Keratinocyte (primary cell): ENCODE data around the gene KRT33A. TPM values are rescaled to one million over a fixed set of nuclear protein-coding genes. Genes with fewer than 3 reads are reported as not detected.

Experiments used
- DNase-seq: peaks from one replicate; pipeline ENCODE4 v3.0.0-alpha.2; 2011; ENCODE audit warnings: low read depth, missing footprints, low spot score
- FAIRE-seq: peaks from 2 replicates; lab custom pipeline; 2011; peaks lifted over from hg19 to GRCh38; lab: Jason Lieb, UNC
- H2AFZ ChIP-seq: 2 replicates; pipeline ENCODE4 v1.6.0; 2012; ENCODE audit warnings: low read length, control low read depth, inconsistent platforms; ENCODE audit not compliant: control insufficient read depth
- H3K27ac ChIP-seq: 2 replicates; pipeline ENCODE4 v1.5.1; 2011; ENCODE audit warnings: low read length; ENCODE audit not compliant: control insufficient read depth, insufficient read depth
- H3K27me3 ChIP-seq: 3 replicates; pipeline ENCODE4 v1.6.0; 2011; ENCODE audit warnings: low read length; ENCODE audit not compliant: control insufficient read depth, insufficient read depth; ENCODE audit errors: extremely low read depth
- H3K36me3 ChIP-seq, 2 experiments: 2 replicates in 1 of 2; 3 replicates in 1 of 2; pipeline ENCODE4 v1.5.1; 2011; ENCODE audit warnings: low read length in 2 of 2, mild to moderate bottlenecking in 1 of 2; ENCODE audit not compliant: control insufficient read depth in 2 of 2, insufficient read depth in 2 of 2; ENCODE audit errors: extremely low read depth in 1 of 2
- H3K4me1 ChIP-seq: 3 replicates; pipeline ENCODE4 v1.5.1; 2011; ENCODE audit warnings: low read length; ENCODE audit not compliant: control insufficient read depth, insufficient read depth; ENCODE audit errors: extremely low read depth
- H3K4me2 ChIP-seq: 3 replicates; pipeline ENCODE4 v1.6.0; 2011; ENCODE audit warnings: low read depth, low read length; ENCODE audit not compliant: control insufficient read depth, insufficient read depth; ENCODE audit errors: extremely low read depth
- H3K4me3 ChIP-seq, 3 experiments: fragments of 200-600 bp in 1 of 3; sonication (generic) in 1 of 3; 2 replicates in 2 of 3; 3 replicates in 1 of 3; pipeline ENCODE4 v1.5.1; 2011 to 2016; ENCODE audit warnings: low read length in 3 of 3, mild to moderate bottlenecking in 3 of 3, control low read depth in 2 of 3, inconsistent platforms in 1 of 3, low read depth in 1 of 3, mixed read lengths in 1 of 3, mixed run types in 1 of 3, moderate library complexity in 1 of 3; ENCODE audit not compliant: control insufficient read depth in 2 of 3, insufficient read depth in 2 of 3; ENCODE audit errors: extremely low read depth in 1 of 3
- H3K79me2 ChIP-seq: 2 replicates; pipeline ENCODE4 v1.6.0; 2012; ENCODE audit warnings: low read length; ENCODE audit not compliant: control insufficient read depth, insufficient read depth
- H3K9ac ChIP-seq: 3 replicates; pipeline ENCODE4 v1.6.0; 2011; ENCODE audit warnings: low read length; ENCODE audit not compliant: control insufficient read depth, insufficient read depth; ENCODE audit errors: extremely low read depth
- H3K9me1 ChIP-seq: 3 replicates; pipeline ENCODE4 v1.6.0; 2011; ENCODE audit warnings: low read length; ENCODE audit not compliant: control insufficient read depth, insufficient read depth; ENCODE audit errors: extremely low read depth
- H3K9me3 ChIP-seq: 2 replicates; pipeline ENCODE4 v1.5.1; 2012; ENCODE audit warnings: low read depth, low read length; ENCODE audit not compliant: control insufficient read depth
- H4K20me1 ChIP-seq: 3 replicates; pipeline ENCODE4 v1.6.0; 2011; ENCODE audit warnings: low read length; ENCODE audit not compliant: control insufficient read depth, insufficient read depth; ENCODE audit errors: extremely low read depth
- CTCF ChIP-seq, 3 experiments: IDR thresholded peaks in 1 of 3; conservative IDR thresholded peaks in 1 of 3; optimal IDR thresholded peaks in 1 of 3; 2 replicates in 2 of 3; 3 replicates in 1 of 3; pipeline versions ENCODE3 to v1.5.1; 2011; ENCODE audit warnings: low read length in 3 of 3, mild to moderate bottlenecking in 3 of 3, moderate library complexity in 2 of 3, control low read depth in 1 of 3, inconsistent platforms in 1 of 3; ENCODE audit not compliant: insufficient read depth in 2 of 3; ENCODE audit errors: extremely low read depth in 1 of 3
- EZH2 ChIP-seq: IDR thresholded peaks from one replicate; pipeline ENCODE4 v1.6.1; 2012; ENCODE audit warnings: inconsistent platforms, mild to moderate bottlenecking, low read length, moderate library complexity
- dilution Hi-C: fragments of 300-500 bp; cut with MboI; formaldehyde crosslinking; loops from one replicate; pipeline ENCODE4 v1.7.0; 2020; ENCODE audit warnings: low sequenced_read_pairs; ENCODE audit not compliant: extremely low pct_ligation_motif_present
- polyA plus RNA-seq, 5 experiments: library from polyadenylated mRNA; depleted of rRNA in 3 of 5; stranded (reverse) in 3 of 5; stranded (forward) in 1 of 5; unstranded in 1 of 5; fragments of >200 nt; gene quantifications; 1 replicate in 1 of 5; 2 replicates in 3 of 5; 3 replicates in 1 of 5; pipeline versions ENCODE4 v1.2.1 to v1.2.3, GENCODE V29; 2011 to 2012; ENCODE audit warnings: missing spikeins in 2 of 5, low read depth in 1 of 5, low replicate concordance in 1 of 5

The KRT33A gene
- polyA plus RNA-seq, 1 donor (not counting 4 experiments of a cell fraction or from before 2014, with no cell fraction given) = not detected

- DNase-seq = no peak
- H3K4me1 ChIP-seq = peaks cover 13% of the 10 kb centered on the region
- no peaks in the 10 kb centered on the region for H3K36me3 ChIP-seq
- H3K4me2 ChIP-seq = no peak overlapping the region
- H3K9me3 ChIP-seq = no peaks in the 10 kb centered on the region
- dilution Hi-C loops = no loop called here
- H3K27me3 ChIP-seq = no peaks in the 10 kb centered on the region
- H3K4me3 ChIP-seq = no peak overlapping the region
- no peaks in the 10 kb centered on the region for H3K9me1 ChIP-seq
- H2AFZ ChIP-seq = no peak overlapping the region
- no peak overlapping the region for H3K27ac ChIP-seq
- no peaks in the 10 kb centered on the region for H3K79me2 ChIP-seq
- H4K20me1 ChIP-seq = no peaks in the 10 kb centered on the region
- H3K9ac ChIP-seq = no peak overlapping the region
- no peak for FAIRE-seq
- TF ChIP-seq CTCF (optimal IDR thresholded peaks at IDR 0.05 in 1 of 3, IDR thresholded peaks at IDR 0.05 in 1 of 3, conservative IDR thresholded peaks at IDR 0.05 in 1 of 3; ENCODE audit: extremely low read depth in 1 of 3, insufficient read depth in 2 of 3, low read length in 3 of 3) = no peak
These were observed 18.4 kb upstream of the KRT33A start for GRCh38 chr17:41369023-41369422.

- Histone ChIP-seq H3K79me2 (no peaks in the 10 kb centered on the region), H2AFZ (no peak overlapping the region), H3K36me3 (no peaks in the 10 kb centered on the region), H3K9ac (no peak overlapping the region), H3K4me1 (peaks cover 13% of the 10 kb centered on the region), H3K4me2 (peak overlapping the region; percentile 75), H3K9me3 (no peaks in the 10 kb centered on the region), H4K20me1 (no peaks in the 10 kb centered on the region), H3K27me3 (no peaks in the 10 kb centered on the region), H3K27ac (peak overlapping the region; percentile 57), H3K9me1 (no peaks in the 10 kb centered on the region), H3K4me3 (no peak overlapping the region)
- FAIRE-seq = peak; percentile 83
- dilution Hi-C loops = no loop called here
- TF ChIP-seq EZH2 (no peak), CTCF (optimal IDR thresholded peaks at IDR 0.05 in 1 of 3, IDR thresholded peaks at IDR 0.05 in 1 of 3, conservative IDR thresholded peaks at IDR 0.05 in 1 of 3; ENCODE audit: extremely low read depth in 1 of 3, insufficient read depth in 2 of 3, low read length in 3 of 3) (no peak)
- DNase-seq = no peak
These were observed 16.9 kb upstream of the KRT33A start for GRCh38 chr17:41367426-41368075.
